Choroid plexus epithelial cell (primary cell): ENCODE data around the gene ANTXR1.
A peak's percentile ranks its signal among the peaks of the same experiment; 100 is the strongest.

Experiments
- DNase-seq: peaks from one replicate; pipeline ENCODE4 v3.0.0-alpha.2; 2010; ENCODE audit warnings: low read depth
- H3K4me3 ChIP-seq: 2 replicates; pipeline ENCODE4 v1.5.1; 2011; ENCODE audit warnings: low read depth, mild to moderate bottlenecking, control low read depth, low read length, moderate library complexity
- CTCF ChIP-seq: conservative IDR thresholded peaks from 2 replicates; pipeline ENCODE4 v1.5.1; 2011; ENCODE audit warnings: low read depth, mild to moderate bottlenecking, control low read depth, inconsistent platforms, low read length, moderate library complexity

ANTXR1 gene

GRCh38 chr2:69181806-69182427, 168.9 kb downstream of the ANTXR1 start:
- no peak for DNase-seq
- no peak overlapping the region for H3K4me3 ChIP-seq
- no peak for TF ChIP-seq CTCF

GRCh38 chr2:69183659-69184058, 170.7 kb downstream of the ANTXR1 start:
- H3K4me3 ChIP-seq: no peak overlapping the region
- no peak for TF ChIP-seq CTCF
- DNase-seq: no peak

GRCh38 chr2:69184224-69184623, 171.2 kb downstream of the ANTXR1 start:
- TF ChIP-seq CTCF: no peak
- H3K4me3 ChIP-seq: no peak overlapping the region
- peak; percentile 14 for DNase-seq

- H3K4me3 ChIP-seq: no peak overlapping the region
- TF ChIP-seq CTCF: peak; percentile 1
- peak; percentile 86 for DNase-seq
Observed at GRCh38 chr2:69185807-69186206, 172.8 kb downstream of the ANTXR1 start.

- no peak overlapping the region for H3K4me3 ChIP-seq
- TF ChIP-seq CTCF: no peak
- DNase-seq: no peak
Observed at GRCh38 chr2:69186614-69187013, 173.6 kb downstream of the ANTXR1 start.

- no peak for TF ChIP-seq CTCF
- no peak overlapping the region for H3K4me3 ChIP-seq
- no peak for DNase-seq
Observed at GRCh38 chr2:69188182-69188900, 175.4 kb downstream of the ANTXR1 start.

GRCh38 chr2:69190743-69191404, 177.9 kb downstream of the ANTXR1 start:
- H3K4me3 ChIP-seq: no peak overlapping the region
- peak; percentile 47 for DNase-seq
- no peak for TF ChIP-seq CTCF
